Tibial nerve (tissue), 4 donors: Measurements from ENCODE around the gene MATR3. TPM values are rescaled to one million over a fixed set of nuclear protein-coding genes. Genes with fewer than 3 reads are reported as not detected.

Experiments used
- DNase-seq, 2 donors: peaks; one replicate each; pipeline ENCODE4 v3.0.0-alpha.2; 2019; ENCODE audit warnings: low spot score in 2 of 2
- H3K27ac ChIP-seq, 4 donors: fragments of 200-600 bp; sonication (generic) in 3 of 4; one replicate each; pipeline ENCODE4 v1.5.1; 2017 to 2019; ENCODE audit warnings: mild to moderate bottlenecking in 1 of 4
- H3K27me3 ChIP-seq, 2 donors: fragments of 200-600 bp; sonication (generic) in 1 of 2; one replicate each; pipeline versions ENCODE4 v1.5.1 to v1.6.0; 2017 to 2019
- H3K36me3 ChIP-seq, 3 donors: fragments of 200-600 bp; sonication (generic); one replicate each; pipeline ENCODE4 v1.5.1; 2018 to 2019
- H3K4me1 ChIP-seq, 4 donors: fragments of 200-600 bp; sonication (generic) in 3 of 4; one replicate each; pipeline ENCODE4 v1.5.1; 2017 to 2019
- H3K4me3 ChIP-seq, 4 donors: fragments of 200-600 bp; sonication (generic) in 3 of 4; one replicate each; pipeline ENCODE4 v1.5.1; 2017 to 2019; ENCODE audit warnings: mild to moderate bottlenecking in 1 of 4, moderate library complexity in 1 of 4
- H3K9me3 ChIP-seq, 4 donors: fragments of 200-600 bp; sonication (generic) in 3 of 4; one replicate each; pipeline ENCODE4 v1.5.1; 2017 to 2019
- EP300 ChIP-seq, 2 donors: sonication (generic); formaldehyde crosslinking; IDR thresholded peaks; one replicate each; pipeline ENCODE4 v1.6.1; 2017; ENCODE audit warnings: antibody characterized with exemption in 2 of 2, mild to moderate bottlenecking in 1 of 2
- POLR2A ChIP-seq, 2 donors: fragments of 450-650 bp; IDR thresholded peaks; one replicate each; pipeline ENCODE4 v1.6.1; 2017; ENCODE audit warnings: antibody characterized with exemption in 2 of 2, mild to moderate bottlenecking in 2 of 2, moderate library complexity in 2 of 2
- WGBS, 2 donors: methylation state at CpG; one replicate each; pipeline ENCODE4 v1.1.5; 2018; 5-methylcytosine and 5-hydroxymethylcytosine counted together
- total RNA-seq, 4 donors: library from RNA; depleted of rRNA; stranded (reverse); fragments of >200 nt; gene quantifications; one replicate each; pipeline ENCODE4 v1.1.0, GENCODE V29; 2016
- TF ChIP-seq, protein P1 (sequence below), 5 experiments: fragments of 200-600 bp in 3 of 5; fragments of 450-650 bp in 2 of 5; sonication (generic) in 3 of 5; IDR thresholded peaks; one replicate each; pipeline ENCODE4 v1.5.1; 2016 to 2019; ENCODE audit warnings: antibody characterized with exemption in 5 of 5, mild to moderate bottlenecking in 3 of 5, moderate library complexity in 2 of 5

The MATR3 gene
- total RNA-seq, 4 donors from 2014 or later = 147 to 231 (median 196) TPM

DNA sequence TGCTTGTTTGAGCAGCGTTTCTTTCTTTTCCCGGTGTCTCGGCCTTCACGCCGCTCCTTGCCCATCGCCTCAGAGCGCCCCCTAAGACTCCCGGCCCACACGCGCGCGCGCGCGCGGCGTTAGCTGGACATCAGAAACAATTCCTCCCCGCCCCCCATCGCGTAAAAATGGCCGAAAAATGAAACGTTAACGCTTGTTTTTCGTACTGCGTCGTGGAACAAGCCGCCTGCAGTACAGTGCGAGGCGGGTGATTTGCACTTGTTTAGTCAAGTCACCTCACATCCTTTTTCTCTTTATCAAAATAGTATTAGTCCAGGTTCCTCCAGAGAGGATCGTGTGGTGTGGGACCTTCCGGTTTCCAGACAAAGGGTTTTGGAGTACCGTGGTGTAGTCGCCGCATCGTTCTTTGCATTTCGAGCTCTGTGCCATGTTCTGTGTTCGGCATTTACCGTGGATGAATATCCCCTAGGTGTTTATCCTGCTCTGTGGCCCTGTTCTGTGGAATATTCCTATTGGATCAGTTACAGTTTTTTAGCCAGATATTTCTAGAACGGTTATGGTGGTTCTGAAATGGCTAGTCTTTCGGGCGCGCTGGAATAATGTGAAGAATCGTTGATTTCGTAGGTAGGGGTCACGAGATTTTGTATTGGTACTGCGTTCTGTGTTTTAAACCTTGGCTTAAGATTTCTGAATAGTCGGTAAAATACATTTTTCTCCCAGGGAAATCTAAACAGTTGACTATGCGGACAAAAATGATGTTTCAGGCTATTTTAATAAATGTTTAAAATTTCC lies 1.0 kb downstream of the MATR3 start:
- DNase-seq = peak; percentile 72 to 80
- Histone ChIP-seq H3K27me3 (no peaks in the 10 kb centered on the region), H3K36me3 (no peaks in the 10 kb centered on the region), H3K4me1 (peaks cover 0 to 50% (median 43%) of the 10 kb centered on the region in 4 donors), H3K4me3 (peak overlapping the region; percentile 78 to 98 (median 88)), H3K27ac (peak overlapping the region; percentile 98 to 100 (median 100)), H3K9me3 (no peaks in the 10 kb centered on the region)
- TF ChIP-seq, protein P1, sequence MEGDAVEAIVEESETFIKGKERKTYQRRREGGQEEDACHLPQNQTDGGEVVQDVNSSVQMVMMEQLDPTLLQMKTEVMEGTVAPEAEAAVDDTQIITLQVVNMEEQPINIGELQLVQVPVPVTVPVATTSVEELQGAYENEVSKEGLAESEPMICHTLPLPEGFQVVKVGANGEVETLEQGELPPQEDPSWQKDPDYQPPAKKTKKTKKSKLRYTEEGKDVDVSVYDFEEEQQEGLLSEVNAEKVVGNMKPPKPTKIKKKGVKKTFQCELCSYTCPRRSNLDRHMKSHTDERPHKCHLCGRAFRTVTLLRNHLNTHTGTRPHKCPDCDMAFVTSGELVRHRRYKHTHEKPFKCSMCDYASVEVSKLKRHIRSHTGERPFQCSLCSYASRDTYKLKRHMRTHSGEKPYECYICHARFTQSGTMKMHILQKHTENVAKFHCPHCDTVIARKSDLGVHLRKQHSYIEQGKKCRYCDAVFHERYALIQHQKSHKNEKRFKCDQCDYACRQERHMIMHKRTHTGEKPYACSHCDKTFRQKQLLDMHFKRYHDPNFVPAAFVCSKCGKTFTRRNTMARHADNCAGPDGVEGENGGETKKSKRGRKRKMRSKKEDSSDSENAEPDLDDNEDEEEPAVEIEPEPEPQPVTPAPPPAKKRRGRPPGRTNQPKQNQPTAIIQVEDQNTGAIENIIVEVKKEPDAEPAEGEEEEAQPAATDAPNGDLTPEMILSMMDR (IDR thresholded peaks at IDR 0.05) = peak in 3 of 5 experiments; percentile 6 to 31 (median 30)
- TF ChIP-seq POLR2A (IDR thresholded peaks at IDR 0.05) (peak in 1 of 2 donors; percentile 19), EP300 (IDR thresholded peaks at IDR 0.05) (peak in 1 of 2 donors; percentile 41)
- 0 to 1% methylated on average over 48 of the region's 48 CpGs for WGBS, 2 donors

DNA sequence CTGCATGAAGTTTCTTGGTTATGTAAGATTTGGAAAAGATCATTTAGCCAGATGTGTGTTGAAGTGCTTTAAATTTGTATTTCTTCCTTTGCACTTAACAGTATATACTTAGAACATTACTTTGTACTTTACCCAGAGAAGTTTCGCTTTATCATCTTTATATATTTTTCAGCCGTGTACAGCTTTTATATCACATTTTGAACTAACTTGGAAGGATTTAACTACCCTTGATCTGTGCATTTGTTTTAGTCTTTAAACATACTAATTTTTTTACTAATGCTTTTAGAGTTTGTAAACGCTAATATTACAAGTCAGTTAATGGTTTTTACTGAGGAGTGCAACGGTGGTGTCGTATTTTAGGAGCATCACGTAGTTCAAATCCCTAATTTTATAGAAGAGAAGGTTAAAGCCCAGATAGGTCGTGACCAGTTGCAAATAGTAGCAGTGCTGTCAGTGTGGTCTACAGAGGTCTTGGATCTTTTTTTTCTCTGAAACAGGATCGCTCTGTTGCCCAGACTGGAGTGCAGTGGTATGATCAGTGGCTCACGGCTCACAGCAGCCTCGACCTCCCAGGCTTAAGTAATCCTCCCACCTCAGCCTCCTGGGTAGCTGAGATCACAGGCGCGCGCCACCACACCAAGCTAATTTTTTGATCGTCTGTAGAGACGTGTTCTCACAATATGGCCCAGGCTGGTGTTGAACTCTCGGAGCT lies 2.0 kb downstream of the MATR3 start:
- 30 to 31% methylated on average over 16 of the region's 16 CpGs for WGBS, 2 donors
- Histone ChIP-seq H3K27me3 (no peaks in the 10 kb centered on the region), H3K27ac (peak overlapping the region; percentile 98 to 100 (median 100)), H3K4me1 (peaks cover 0 to 59% (median 51%) of the 10 kb centered on the region in 4 donors), H3K9me3 (no peaks in the 10 kb centered on the region), H3K4me3 (peak overlapping the region; percentile 78 to 98 (median 88)), H3K36me3 (no peaks in the 10 kb centered on the region)
- no peak for DNase-seq
- TF ChIP-seq, protein P1 (IDR thresholded peaks at IDR 0.05) = no peak
- no peak for TF ChIP-seq POLR2A (IDR thresholded peaks at IDR 0.05)
- no peak for TF ChIP-seq EP300 (IDR thresholded peaks at IDR 0.05)

DNA sequence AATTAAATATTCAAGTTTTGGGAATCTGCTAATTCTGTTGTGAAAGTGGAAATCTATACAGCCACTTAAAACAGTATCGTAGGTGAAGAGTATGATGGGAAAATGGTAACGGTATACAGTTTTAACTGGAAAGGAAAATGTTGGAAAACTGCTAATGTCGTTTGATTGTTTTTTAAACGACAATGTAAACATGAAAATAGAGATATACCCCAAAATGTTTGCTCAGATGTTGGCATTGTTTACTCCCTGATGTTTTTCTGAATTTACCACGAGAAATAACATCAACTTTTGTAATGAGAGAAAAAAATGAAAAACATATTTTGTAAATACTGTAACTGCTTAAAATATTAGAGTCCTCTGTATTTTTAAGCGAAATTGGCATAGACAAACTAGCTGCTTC lies 2.7 kb downstream of the MATR3 start:
- 49 to 54% methylated on average over 6 of the region's 6 CpGs for WGBS, 2 donors
- TF ChIP-seq EP300 (IDR thresholded peaks at IDR 0.05) (no peak), POLR2A (IDR thresholded peaks at IDR 0.05) (no peak)
- TF ChIP-seq, protein P1 (IDR thresholded peaks at IDR 0.05) = no peak
- Histone ChIP-seq H3K36me3 (no peaks in the 10 kb centered on the region), H3K27ac (peak overlapping the region in 2 of 4 donors; percentile 98 to 100), H3K4me1 (peaks cover 0 to 66% (median 57%) of the 10 kb centered on the region in 4 donors), H3K27me3 (no peaks in the 10 kb centered on the region), H3K9me3 (no peaks in the 10 kb centered on the region), H3K4me3 (peak overlapping the region in 1 of 4 donors; percentile 78)
- DNase-seq = no peak

DNA sequence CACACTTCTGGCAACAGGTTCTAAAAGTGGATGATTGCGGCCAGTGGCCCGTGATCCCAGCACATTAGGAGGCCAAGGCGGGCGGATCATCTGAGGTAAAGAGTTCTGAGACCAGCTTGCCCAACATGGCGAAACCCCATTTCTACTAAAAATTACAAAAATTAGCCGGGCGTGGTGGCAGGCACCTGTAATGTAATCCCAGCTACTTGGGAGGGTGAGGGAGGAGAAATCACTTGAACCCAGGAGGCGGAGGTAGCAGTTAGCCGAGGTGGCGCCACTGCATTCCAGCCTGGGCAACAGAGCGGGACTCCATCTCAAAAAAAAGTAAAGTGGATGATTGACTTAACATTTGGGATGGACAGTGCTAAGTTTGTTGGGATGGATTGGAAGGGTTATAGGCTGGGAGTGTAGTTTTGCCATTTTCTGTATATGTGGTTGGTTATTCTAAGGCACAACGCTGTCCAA lies 3.4 kb downstream of the MATR3 start:
- Histone ChIP-seq H3K27me3 (no peaks in the 10 kb centered on the region), H3K27ac (peak overlapping the region in 2 of 4 donors; percentile 98 to 100), H3K9me3 (no peaks in the 10 kb centered on the region), H3K4me1 (peaks cover 0 to 72% (median 60%) of the 10 kb centered on the region in 4 donors), H3K36me3 (no peaks in the 10 kb centered on the region), H3K4me3 (peak overlapping the region in 1 of 4 donors; percentile 8)
- WGBS, 2 donors = 75 to 81% methylated on average over 12 of the region's 12 CpGs
- TF ChIP-seq POLR2A (IDR thresholded peaks at IDR 0.05) (no peak), EP300 (IDR thresholded peaks at IDR 0.05) (no peak)
- TF ChIP-seq, protein P1 (IDR thresholded peaks at IDR 0.05) = no peak
- no peak for DNase-seq
